GM20000 (cell line): ENCODE results near the gene ZNF678.
A peak's percentile ranks its signal among the peaks of the same experiment; 100 is the strongest.

ENCODE experiments used
- DNase-seq: peaks from one replicate; pipeline ENCODE4 v3.0.0; 2012; ENCODE audit warnings: low spot score
- TF ChIP-seq, protein P1 (sequence below): IDR thresholded peaks from 2 replicates; pipeline ENCODE4 v1.5.1; 2012; ENCODE audit warnings: mild to moderate bottlenecking, control low read depth; ENCODE audit errors: extremely low read depth, missing control alignments

Gene ZNF678

GRCh38 chr1:227541796-227542152, 21.6 kb upstream of the ZNF678 start:
- TF ChIP-seq, protein P1, sequence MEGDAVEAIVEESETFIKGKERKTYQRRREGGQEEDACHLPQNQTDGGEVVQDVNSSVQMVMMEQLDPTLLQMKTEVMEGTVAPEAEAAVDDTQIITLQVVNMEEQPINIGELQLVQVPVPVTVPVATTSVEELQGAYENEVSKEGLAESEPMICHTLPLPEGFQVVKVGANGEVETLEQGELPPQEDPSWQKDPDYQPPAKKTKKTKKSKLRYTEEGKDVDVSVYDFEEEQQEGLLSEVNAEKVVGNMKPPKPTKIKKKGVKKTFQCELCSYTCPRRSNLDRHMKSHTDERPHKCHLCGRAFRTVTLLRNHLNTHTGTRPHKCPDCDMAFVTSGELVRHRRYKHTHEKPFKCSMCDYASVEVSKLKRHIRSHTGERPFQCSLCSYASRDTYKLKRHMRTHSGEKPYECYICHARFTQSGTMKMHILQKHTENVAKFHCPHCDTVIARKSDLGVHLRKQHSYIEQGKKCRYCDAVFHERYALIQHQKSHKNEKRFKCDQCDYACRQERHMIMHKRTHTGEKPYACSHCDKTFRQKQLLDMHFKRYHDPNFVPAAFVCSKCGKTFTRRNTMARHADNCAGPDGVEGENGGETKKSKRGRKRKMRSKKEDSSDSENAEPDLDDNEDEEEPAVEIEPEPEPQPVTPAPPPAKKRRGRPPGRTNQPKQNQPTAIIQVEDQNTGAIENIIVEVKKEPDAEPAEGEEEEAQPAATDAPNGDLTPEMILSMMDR, result no peak

GRCh38 chr1:227542153-227543120, 20.9 kb upstream of the ZNF678 start:
- TF ChIP-seq, protein P1, result peak; percentile 92
- DNase-seq, result peak; percentile 94

More at GRCh38 chr1:227541796-227542152, 21.6 kb upstream of the ZNF678 start:
- no peak for DNase-seq

DNA sequence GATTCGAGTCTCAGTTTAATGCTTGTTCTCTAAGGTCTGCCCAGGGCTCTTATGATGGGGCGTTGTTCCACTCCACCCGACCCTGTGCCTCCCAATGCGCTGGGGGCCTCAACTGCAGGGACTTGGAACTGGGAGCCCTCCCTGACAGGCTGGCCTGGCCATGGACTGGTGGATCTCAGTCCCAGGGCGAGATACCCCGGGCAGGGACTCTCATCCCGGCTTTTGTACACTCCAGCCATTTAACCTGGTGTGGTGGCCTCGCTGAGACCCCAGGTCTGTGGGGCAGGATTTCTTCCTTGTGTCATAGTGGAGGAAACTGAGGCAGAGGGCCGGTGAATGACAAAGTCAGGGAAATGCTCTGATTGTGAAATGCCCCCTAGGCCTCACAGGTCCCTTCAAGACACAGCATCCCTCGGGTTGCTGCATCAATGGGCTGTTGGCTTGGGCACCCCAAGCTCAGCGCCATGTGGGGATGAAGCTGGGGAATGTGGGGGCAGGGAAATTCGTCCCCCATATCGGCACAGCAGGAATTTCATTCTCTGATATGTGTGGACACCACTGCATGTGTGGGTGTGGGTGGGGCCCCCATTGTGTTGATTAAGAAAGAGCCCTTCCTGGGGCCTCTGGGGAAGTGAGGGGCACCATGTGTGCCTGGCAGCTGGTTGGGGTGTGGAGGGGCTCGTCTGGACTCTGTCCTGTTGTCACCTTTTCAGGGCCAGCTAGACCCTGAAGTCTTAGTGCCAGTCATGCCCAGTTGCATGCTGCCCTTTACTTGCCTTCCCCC, 19.9 kb upstream of the ZNF678 start:
- TF ChIP-seq, protein P1, result no peak
- no peak for DNase-seq

DNA sequence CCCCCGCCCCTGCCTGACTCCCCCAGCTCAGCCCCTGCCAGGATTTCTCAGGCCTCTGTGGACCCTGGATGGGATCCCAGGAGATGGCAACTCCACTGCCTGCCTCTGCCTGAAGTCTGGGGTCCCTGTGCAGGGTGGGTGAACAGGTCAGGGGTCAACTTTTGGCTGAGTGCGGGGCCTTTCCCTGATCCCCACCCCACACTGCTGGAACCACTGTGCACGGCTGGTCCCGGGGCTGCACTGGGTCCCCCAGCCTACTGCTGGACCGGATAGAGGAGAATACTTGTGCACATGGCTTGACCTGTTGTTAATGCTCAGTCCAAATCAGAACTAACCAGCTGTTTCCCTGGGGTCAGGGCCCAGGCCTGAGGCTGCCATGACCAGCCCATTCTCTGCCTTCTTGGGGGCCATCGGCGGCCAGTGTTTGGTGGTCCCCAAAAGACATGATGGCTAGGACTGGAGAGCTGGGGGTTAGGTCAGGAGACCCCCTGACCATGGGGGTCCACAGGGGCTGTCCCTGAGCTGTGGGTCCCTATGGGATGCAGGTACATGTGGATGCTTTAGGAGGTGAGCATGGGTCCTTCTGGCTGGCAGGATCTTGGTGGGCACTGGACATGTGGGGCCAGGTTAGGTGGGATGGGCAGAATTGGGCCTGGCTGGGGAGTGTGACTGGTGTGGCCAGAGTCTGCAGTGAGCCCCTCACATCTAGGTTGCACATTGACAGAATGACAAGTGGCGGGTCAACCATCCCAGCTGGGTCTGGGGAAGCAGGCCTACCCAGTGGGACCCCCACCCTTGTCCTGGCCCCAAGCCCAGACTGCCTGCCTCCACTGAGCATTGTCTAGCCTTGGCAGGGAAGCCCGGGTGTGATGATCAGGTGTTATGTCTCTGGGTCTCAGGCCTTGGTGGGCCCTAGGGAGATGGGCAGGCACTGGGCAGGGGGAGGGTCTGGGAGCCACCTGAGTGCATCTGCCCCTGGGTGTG, 19.0 kb upstream of the ZNF678 start:
- TF ChIP-seq, protein P1, result no peak
- no peak for DNase-seq

- DNase-seq, result no peak
- TF ChIP-seq, protein P1, result no peak
Measured at GRCh38 chr1:227545361-227545760, 18.0 kb upstream of the ZNF678 start.

- DNase-seq, result no peak
- TF ChIP-seq, protein P1, result no peak
Measured at GRCh38 chr1:227546059-227546458, 17.3 kb upstream of the ZNF678 start.
